Measurements from ENCODE around the gene KRTAP2-1. TPM values are rescaled to one million over a fixed set of nuclear protein-coding genes. Genes with fewer than 3 reads are reported as not detected.
A peak's percentile ranks its signal among the peaks of the same experiment; 100 is the strongest.
"Not testable (repeated sequence)": the region's sequence is repeated elsewhere in the genome, so short reads cannot be mapped to it uniquely, and the experiment has no call there.

The KRTAP2-1 gene
- total and polyA plus RNA-seq, 2 donors from 2014 or later = not detected

DNA sequence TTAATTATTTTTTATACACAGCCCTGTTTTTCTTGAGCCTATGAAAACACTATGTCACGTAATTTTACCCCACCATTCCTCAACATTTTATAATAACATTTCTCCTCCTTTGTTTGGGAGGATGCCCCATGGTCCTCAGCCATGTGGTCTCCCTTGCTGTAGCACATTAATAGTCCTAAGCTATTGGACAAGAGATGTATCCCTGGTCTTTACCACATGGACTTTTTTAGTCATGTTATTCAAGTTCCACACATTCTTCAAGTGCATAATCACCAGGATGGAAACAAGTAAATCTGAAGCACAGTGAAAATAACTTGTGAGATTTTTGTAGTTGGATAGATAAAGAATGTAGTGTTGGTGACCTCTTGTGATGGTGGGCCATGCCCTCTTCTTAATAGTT is 14.8 kb upstream of the KRTAP2-1 start:
- no peaks in the 10 kb centered on the region for H3K27me3 ChIP-seq (ENCODE audit: control insufficient read depth, insufficient read depth, low read length)
- TF ChIP-seq CTCF (IDR thresholded peaks at IDR 0.05; ENCODE audit: borderline replicate concordance, extremely low read depth, insufficient read depth) = no peak
- no peak overlapping the region for H3K27ac ChIP-seq (ENCODE audit: low read depth in 2 of 2, low read length in 2 of 2)
- FAIRE-seq (no peak), DNase-seq (no peak)
- intact Hi-C loops (cut with DNase I) = no loop called here
- no peak overlapping the region for H3K9ac ChIP-seq (ENCODE audit: low read length in 3 of 3)
- no peaks in the 10 kb centered on the region for H3K9me3 ChIP-seq (ENCODE audit: control insufficient read depth in 2 of 3, insufficient read depth in 1 of 3, low read length in 3 of 3)
- H3K4me3 ChIP-seq (ENCODE audit: low read length in 3 of 3) = no peak overlapping the region
- H3K36me3 ChIP-seq (ENCODE audit: control insufficient read depth in 2 of 3, insufficient read depth in 3 of 3, low read length in 3 of 3) = no peaks in the 10 kb centered on the region
- no peaks in the 10 kb centered on the region for H3K4me1 ChIP-seq (ENCODE audit: control insufficient read depth in 2 of 3, insufficient read depth in 2 of 3, low read depth in 1 of 3, low read length in 3 of 3)

GRCh38 chr17:41060052-41060604 is 13.0 kb upstream of the KRTAP2-1 start, which contains the start of gene KRTAP2-3:
Gene KRTAP2-3, minus strand, starts transcription at chr17:41060114. Its CDS starts 64 bp downstream, at chr17:41060050.
- H3K4me3 ChIP-seq (ENCODE audit: low read length in 3 of 3) = no peak within 1 kb of the TSS
- DNase-seq (peak in 2 of 5 donors; percentile 8 to 14), FAIRE-seq (no peak)
- no peaks in the 10 kb centered on the region for H3K9me3 ChIP-seq (ENCODE audit: control insufficient read depth in 2 of 3, insufficient read depth in 1 of 3, low read length in 3 of 3)
- no peaks in the 10 kb centered on the region for H3K36me3 ChIP-seq (ENCODE audit: control insufficient read depth in 2 of 3, insufficient read depth in 3 of 3, low read length in 3 of 3)
- TF ChIP-seq CTCF (IDR thresholded peaks at IDR 0.05; ENCODE audit: borderline replicate concordance, extremely low read depth, insufficient read depth) = no peak
- no peak within 1 kb of the TSS for H3K9ac ChIP-seq (ENCODE audit: low read length in 3 of 3)
- H3K27me3 ChIP-seq (ENCODE audit: control insufficient read depth, insufficient read depth, low read length) = no peaks in the 10 kb centered on the region
- intact Hi-C loops (cut with DNase I) = no loop called here
- H3K27ac ChIP-seq (ENCODE audit: low read depth in 2 of 2, low read length in 2 of 2) = no peak within 1 kb of the TSS
- H3K4me1 ChIP-seq (ENCODE audit: control insufficient read depth in 2 of 3, insufficient read depth in 2 of 3, low read depth in 1 of 3, low read length in 3 of 3) = no peaks in the 10 kb centered on the region

- H3K9me3 ChIP-seq (ENCODE audit: control insufficient read depth in 2 of 3, insufficient read depth in 1 of 3, low read length in 3 of 3); H3K27ac ChIP-seq (ENCODE audit: low read depth in 2 of 2, low read length in 2 of 2); H3K4me1 ChIP-seq (ENCODE audit: control insufficient read depth in 2 of 3, insufficient read depth in 2 of 3, low read depth in 1 of 3, low read length in 3 of 3); H3K36me3 ChIP-seq (ENCODE audit: control insufficient read depth in 2 of 3, insufficient read depth in 3 of 3, low read length in 3 of 3); FAIRE-seq; H3K9ac ChIP-seq (ENCODE audit: low read length in 3 of 3); H3K4me3 ChIP-seq (ENCODE audit: low read length in 3 of 3); H3K27me3 ChIP-seq (ENCODE audit: control insufficient read depth, insufficient read depth, low read length); intact Hi-C loops (cut with DNase I): not testable (repeated sequence)
- peak in 1 of 5 donors; percentile 12 for DNase-seq
Observed at GRCh38 chr17:41059276-41060051, 12.3 kb upstream of the KRTAP2-1 start.

- H3K4me1 ChIP-seq (ENCODE audit: control insufficient read depth in 2 of 3, insufficient read depth in 2 of 3, low read depth in 1 of 3, low read length in 3 of 3) = no peaks in the 10 kb centered on the region
- H3K27ac ChIP-seq (ENCODE audit: low read depth in 2 of 2, low read length in 2 of 2) = no peak overlapping the region
- no peak overlapping the region for H3K4me3 ChIP-seq (ENCODE audit: low read length in 3 of 3)
- H3K9me3 ChIP-seq (ENCODE audit: control insufficient read depth in 2 of 3, insufficient read depth in 1 of 3, low read length in 3 of 3) = no peaks in the 10 kb centered on the region
- H3K9ac ChIP-seq (ENCODE audit: low read length in 3 of 3) = no peak overlapping the region
- H3K27me3 ChIP-seq (ENCODE audit: control insufficient read depth, insufficient read depth, low read length) = no peaks in the 10 kb centered on the region
- no peaks in the 10 kb centered on the region for H3K36me3 ChIP-seq (ENCODE audit: control insufficient read depth in 2 of 3, insufficient read depth in 3 of 3, low read length in 3 of 3)
- no peak for FAIRE-seq
- intact Hi-C loops (cut with DNase I) = no loop called here
- TF ChIP-seq CTCF (IDR thresholded peaks at IDR 0.05; ENCODE audit: borderline replicate concordance, extremely low read depth, insufficient read depth) = no peak
- DNase-seq = no peak
Observed at GRCh38 chr17:41058741-41059140, 11.6 kb upstream of the KRTAP2-1 start.

Data from kidney (tissue), 14 donors.